HepG2 (cell line): ENCODE measurements around the gene RNASE13. TPM values are rescaled to one million over a fixed set of nuclear protein-coding genes. Genes with fewer than 3 reads are reported as not detected.

Experiments used
- E2F2 ChIP-seq: sonication (generic); formaldehyde crosslinking; IDR thresholded peaks from 2 replicates; pipeline ENCODE4 v1.4.0; 2020; ENCODE audit warnings: missing genetic modification reagents, borderline replicate concordance
- EED ChIP-seq: sonication (generic); formaldehyde crosslinking; IDR thresholded peaks from 2 replicates; pipeline ENCODE4 v1.5.0; 2020; ENCODE audit warnings: mild to moderate bottlenecking, missing genetic modification reagents
- HNRNPK ChIP-seq: fragments of 200-400 bp; formaldehyde crosslinking; IDR thresholded peaks from 2 replicates; pipeline ENCODE4 v1.6.1; 2018; ENCODE audit warnings: low read length, low read depth, moderate library complexity, mild to moderate bottlenecking; ENCODE audit not compliant: poor library complexity, severe bottlenecking
- KAT8 ChIP-seq: IDR thresholded peaks from 2 replicates; pipeline ENCODE4 v1.6.1; 2016; ENCODE audit warnings: missing genetic modification reagents, missing compliant biosample characterization
- NFIC ChIP-seq: IDR thresholded peaks from 2 replicates; pipeline ENCODE4 v1.6.1; 2012; ENCODE audit warnings: mild to moderate bottlenecking, low read length, inconsistent platforms
- NFYB ChIP-seq: sonication (generic); formaldehyde crosslinking; IDR thresholded peaks from 2 replicates; pipeline ENCODE4 v1.4.0; 2020; ENCODE audit warnings: missing genetic modification reagents
- NFYC ChIP-seq: IDR thresholded peaks from 2 replicates; pipeline ENCODE4 v1.6.1; 2016; ENCODE audit warnings: missing genetic modification reagents, missing compliant biosample characterization
- PLSCR1 ChIP-seq: sonication (generic); formaldehyde crosslinking; IDR thresholded peaks from 2 replicates; pipeline ENCODE4 v1.5.0; 2020; ENCODE audit warnings: missing genetic modification reagents, mild to moderate bottlenecking, borderline replicate concordance
- SCMH1 ChIP-seq: sonication (generic); formaldehyde crosslinking; IDR thresholded peaks from 2 replicates; pipeline ENCODE4 v1.9.0; 2021; ENCODE audit warnings: missing genetic modification reagents, mild to moderate bottlenecking, borderline replicate concordance
- SOX5 ChIP-seq: IDR thresholded peaks from 2 replicates; pipeline ENCODE4 v1.6.1; 2016; ENCODE audit warnings: borderline replicate concordance
- TCF12 ChIP-seq, 2 experiments: fragments of 450-650 bp in 1 of 2; sonication (generic) in 1 of 2; formaldehyde crosslinking in 1 of 2; IDR thresholded peaks; 2 replicates each; pipeline versions ENCODE4 v1.6.1 to v1.8.0; 2017 to 2022; ENCODE audit warnings: antibody characterized with exemption in 1 of 2, mild to moderate bottlenecking in 1 of 2, missing genetic modification reagents in 1 of 2, moderate library complexity in 1 of 2
- XBP1 ChIP-seq: sonication (generic); formaldehyde crosslinking; IDR thresholded peaks from 2 replicates; pipeline ENCODE4 v1.5.0; 2020; ENCODE audit warnings: missing genetic modification reagents
- ZNF639 ChIP-seq: conservative IDR thresholded peaks from 2 replicates; pipeline ENCODE4 v1.6.1; 2018; ENCODE audit warnings: missing genetic modification reagents
- ZNF703 ChIP-seq: sonication (generic); formaldehyde crosslinking; IDR thresholded peaks from 2 replicates; pipeline ENCODE4 v1.5.1; 2020; ENCODE audit warnings: missing genetic modification reagents, mild to moderate bottlenecking, moderate library complexity, borderline replicate concordance
- polyA plus RNA-seq, 8 experiments: library from polyadenylated mRNA; depleted of rRNA in 3 of 8; stranded (reverse) in 7 of 8; unstranded in 1 of 8; fragments of >200 nt; fragmentation: Illumina TruSeq in 4 of 8; extraction: Trizol in 4 of 8; gene quantifications; 2 replicates each; pipeline versions ENCODE4 v1.2.1 to v1.2.3, GENCODE V29; 2011 to 2016; ENCODE audit warnings: low read depth in 4 of 8, missing spikeins in 1 of 8, mixed read lengths in 1 of 8; ENCODE audit not compliant: insufficient read depth in 1 of 8
- total RNA-seq, 5 experiments: library from RNA; depleted of rRNA; stranded (reverse); fragments of >200 nt; fragmentation: Illumina TruSeq; extraction: Trizol; gene quantifications; 2 replicates each; pipeline ENCODE4 v1.2.3, GENCODE V29; 2016; ENCODE audit warnings: low read depth in 1 of 5
- TF ChIP-seq, protein P1 (sequence below): sonication (generic); formaldehyde crosslinking; IDR thresholded peaks from 2 replicates; pipeline ENCODE4 v1.5.0; 2020; ENCODE audit warnings: mild to moderate bottlenecking, missing genetic modification reagents, borderline replicate concordance
- TF ChIP-seq, protein P2 (sequence below): sonication (generic); formaldehyde crosslinking; IDR thresholded peaks from 2 replicates; pipeline ENCODE4 v1.5.1; 2020; ENCODE audit warnings: mild to moderate bottlenecking, moderate library complexity, missing genetic modification reagents
- TF ChIP-seq, protein P3 (sequence below): sonication (generic); formaldehyde crosslinking; IDR thresholded peaks from 2 replicates; pipeline ENCODE4; 2020; ENCODE audit warnings: missing genetic modification reagents, mild to moderate bottlenecking, borderline replicate concordance

RNASE13 gene
- total and polyA plus RNA-seq, 2 of the 13 experiments (the other 11 are each of a cell fraction or from before 2014, with no cell fraction given), result 1.0 TPM; not detected in 1

GRCh38 chr14:21014761-21015190 is 19.8 kb downstream of the RNASE13 start (continued):
- TF ChIP-seq PLSCR1 (CRISPR knock-in tag) (no peak), NFYB (CRISPR knock-in tag) (no peak), TCF12 (IDR thresholded peaks at IDR 0.05) (no peak), TCF12 (CRISPR knock-in tag; IDR thresholded peaks at IDR 0.05) (no peak), ZNF639 (CRISPR knock-in tag) (no peak), NFIC (no peak), EED (CRISPR knock-in tag) (no peak), NFYC (no peak), SOX5 (CRISPR knock-in tag) (0 out of 2 replicates have a peak, but pooled peaks have one; percentile 21), KAT8 (CRISPR knock-in tag) (peak; percentile 71), E2F2 (CRISPR knock-in tag) (no peak), SCMH1 (CRISPR knock-in tag) (no peak), HNRNPK (no peak), ZNF703 (CRISPR knock-in tag) (no peak), XBP1 (CRISPR knock-in tag) (no peak)
- TF ChIP-seq, protein P1, sequence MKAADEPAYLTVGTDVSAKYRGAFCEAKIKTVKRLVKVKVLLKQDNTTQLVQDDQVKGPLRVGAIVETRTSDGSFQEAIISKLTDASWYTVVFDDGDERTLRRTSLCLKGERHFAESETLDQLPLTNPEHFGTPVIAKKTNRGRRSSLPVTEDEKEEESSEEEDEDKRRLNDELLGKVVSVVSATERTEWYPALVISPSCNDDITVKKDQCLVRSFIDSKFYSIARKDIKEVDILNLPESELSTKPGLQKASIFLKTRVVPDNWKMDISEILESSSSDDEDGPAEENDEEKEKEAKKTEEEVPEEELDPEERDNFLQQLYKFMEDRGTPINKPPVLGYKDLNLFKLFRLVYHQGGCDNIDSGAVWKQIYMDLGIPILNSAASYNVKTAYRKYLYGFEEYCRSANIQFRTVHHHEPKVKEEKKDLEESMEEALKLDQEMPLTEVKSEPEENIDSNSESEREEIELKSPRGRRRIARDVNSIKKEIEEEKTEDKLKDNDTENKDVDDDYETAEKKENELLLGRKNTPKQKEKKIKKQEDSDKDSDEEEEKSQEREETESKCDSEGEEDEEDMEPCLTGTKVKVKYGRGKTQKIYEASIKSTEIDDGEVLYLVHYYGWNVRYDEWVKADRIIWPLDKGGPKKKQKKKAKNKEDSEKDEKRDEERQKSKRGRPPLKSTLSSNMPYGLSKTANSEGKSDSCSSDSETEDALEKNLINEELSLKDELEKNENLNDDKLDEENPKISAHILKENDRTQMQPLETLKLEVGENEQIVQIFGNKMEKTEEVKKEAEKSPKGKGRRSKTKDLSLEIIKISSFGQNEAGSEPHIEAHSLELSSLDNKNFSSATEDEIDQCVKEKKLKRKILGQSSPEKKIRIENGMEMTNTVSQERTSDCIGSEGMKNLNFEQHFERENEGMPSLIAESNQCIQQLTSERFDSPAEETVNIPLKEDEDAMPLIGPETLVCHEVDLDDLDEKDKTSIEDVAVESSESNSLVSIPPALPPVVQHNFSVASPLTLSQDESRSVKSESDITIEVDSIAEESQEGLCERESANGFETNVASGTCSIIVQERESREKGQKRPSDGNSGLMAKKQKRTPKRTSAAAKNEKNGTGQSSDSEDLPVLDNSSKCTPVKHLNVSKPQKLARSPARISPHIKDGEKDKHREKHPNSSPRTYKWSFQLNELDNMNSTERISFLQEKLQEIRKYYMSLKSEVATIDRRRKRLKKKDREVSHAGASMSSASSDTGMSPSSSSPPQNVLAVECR (CRISPR knock-in tag), result peak; percentile 59; the same call in 1 of the 2 replicates
- TF ChIP-seq, protein P2, sequence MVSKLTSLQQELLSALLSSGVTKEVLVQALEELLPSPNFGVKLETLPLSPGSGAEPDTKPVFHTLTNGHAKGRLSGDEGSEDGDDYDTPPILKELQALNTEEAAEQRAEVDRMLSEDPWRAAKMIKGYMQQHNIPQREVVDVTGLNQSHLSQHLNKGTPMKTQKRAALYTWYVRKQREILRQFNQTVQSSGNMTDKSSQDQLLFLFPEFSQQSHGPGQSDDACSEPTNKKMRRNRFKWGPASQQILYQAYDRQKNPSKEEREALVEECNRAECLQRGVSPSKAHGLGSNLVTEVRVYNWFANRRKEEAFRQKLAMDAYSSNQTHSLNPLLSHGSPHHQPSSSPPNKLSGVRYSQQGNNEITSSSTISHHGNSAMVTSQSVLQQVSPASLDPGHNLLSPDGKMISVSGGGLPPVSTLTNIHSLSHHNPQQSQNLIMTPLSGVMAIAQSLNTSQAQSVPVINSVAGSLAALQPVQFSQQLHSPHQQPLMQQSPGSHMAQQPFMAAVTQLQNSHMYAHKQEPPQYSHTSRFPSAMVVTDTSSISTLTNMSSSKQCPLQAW (CRISPR knock-in tag), result peak; percentile 35; the same call in 1 of the 2 replicates
- TF ChIP-seq, protein P3, sequence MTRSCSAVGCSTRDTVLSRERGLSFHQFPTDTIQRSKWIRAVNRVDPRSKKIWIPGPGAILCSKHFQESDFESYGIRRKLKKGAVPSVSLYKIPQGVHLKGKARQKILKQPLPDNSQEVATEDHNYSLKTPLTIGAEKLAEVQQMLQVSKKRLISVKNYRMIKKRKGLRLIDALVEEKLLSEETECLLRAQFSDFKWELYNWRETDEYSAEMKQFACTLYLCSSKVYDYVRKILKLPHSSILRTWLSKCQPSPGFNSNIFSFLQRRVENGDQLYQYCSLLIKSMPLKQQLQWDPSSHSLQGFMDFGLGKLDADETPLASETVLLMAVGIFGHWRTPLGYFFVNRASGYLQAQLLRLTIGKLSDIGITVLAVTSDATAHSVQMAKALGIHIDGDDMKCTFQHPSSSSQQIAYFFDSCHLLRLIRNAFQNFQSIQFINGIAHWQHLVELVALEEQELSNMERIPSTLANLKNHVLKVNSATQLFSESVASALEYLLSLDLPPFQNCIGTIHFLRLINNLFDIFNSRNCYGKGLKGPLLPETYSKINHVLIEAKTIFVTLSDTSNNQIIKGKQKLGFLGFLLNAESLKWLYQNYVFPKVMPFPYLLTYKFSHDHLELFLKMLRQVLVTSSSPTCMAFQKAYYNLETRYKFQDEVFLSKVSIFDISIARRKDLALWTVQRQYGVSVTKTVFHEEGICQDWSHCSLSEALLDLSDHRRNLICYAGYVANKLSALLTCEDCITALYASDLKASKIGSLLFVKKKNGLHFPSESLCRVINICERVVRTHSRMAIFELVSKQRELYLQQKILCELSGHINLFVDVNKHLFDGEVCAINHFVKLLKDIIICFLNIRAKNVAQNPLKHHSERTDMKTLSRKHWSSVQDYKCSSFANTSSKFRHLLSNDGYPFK (CRISPR knock-in tag), result no peak
